Parathyroid adenoma (tissue), 2 donors: ENCODE data around the gene ADARB2.

Experiments used
- H2AFZ ChIP-seq: fragments of 300-600 bp; sonication (generic); one replicate; pipeline ENCODE4 v1.7.0; 2017; ENCODE audit warnings: antibody characterized with exemption, mild to moderate bottlenecking
- H3K27ac ChIP-seq: fragments of 300-600 bp; sonication (generic); one replicate; pipeline ENCODE4 v1.7.0; 2017
- H3K27me3 ChIP-seq: fragments of 300-600 bp; sonication (generic); one replicate; pipeline ENCODE4 v1.7.0; 2017; ENCODE audit warnings: low read length; ENCODE audit not compliant: control insufficient read depth, insufficient read depth
- H3K36me3 ChIP-seq: fragments of 300-600 bp; sonication (generic); one replicate; pipeline ENCODE4 v1.7.0; 2017; ENCODE audit warnings: low read length; ENCODE audit not compliant: control insufficient read depth, insufficient read depth
- H3K4me1 ChIP-seq: fragments of 300-600 bp; sonication (generic); one replicate; pipeline ENCODE4 v1.7.0; 2017; ENCODE audit warnings: control low read depth
- H3K4me2 ChIP-seq: fragments of 300-600 bp; sonication (generic); one replicate; pipeline ENCODE4 v1.7.0; 2017; ENCODE audit warnings: low read length
- H3K4me3 ChIP-seq: fragments of 300-600 bp; sonication (generic); one replicate; pipeline ENCODE4 v1.7.0; 2017; ENCODE audit warnings: low read depth, low read length
- H3K79me2 ChIP-seq: fragments of 300-600 bp; sonication (generic); one replicate; pipeline ENCODE4 v1.7.0; 2017; ENCODE audit warnings: control low read depth
- H3K9ac ChIP-seq: fragments of 300-600 bp; sonication (generic); one replicate; pipeline ENCODE4 v1.7.0; 2017; ENCODE audit warnings: mild to moderate bottlenecking
- H3K9me3 ChIP-seq: fragments of 300-600 bp; sonication (generic); one replicate; pipeline ENCODE4 v1.7.0; 2017; ENCODE audit warnings: low read length; ENCODE audit not compliant: control insufficient read depth
- TF ChIP-seq, protein P1 (sequence below): fragments of 300-600 bp; sonication (generic); IDR thresholded peaks from one replicate; pipeline ENCODE4 v1.7.0; 2017; ENCODE audit warnings: antibody characterized with exemption, mild to moderate bottlenecking
- donor health status: primary hyperparathyroidism.

The ADARB2 gene

GRCh38 chr10:1679821-1680650 lies 57.3 kb downstream of the ADARB2 start:
- Histone ChIP-seq H3K79me2 (no peaks in the 10 kb centered on the region), H3K4me2 (no peak overlapping the region), H3K9me3 (no peaks in the 10 kb centered on the region), H3K27ac (no peak overlapping the region), H3K4me3 (no peak overlapping the region), H2AFZ (no peak overlapping the region), H3K4me1 (no peaks in the 10 kb centered on the region), H3K27me3 (no peaks in the 10 kb centered on the region), H3K9ac (no peak overlapping the region), H3K36me3 (no peaks in the 10 kb centered on the region)
- TF ChIP-seq, protein P1, sequence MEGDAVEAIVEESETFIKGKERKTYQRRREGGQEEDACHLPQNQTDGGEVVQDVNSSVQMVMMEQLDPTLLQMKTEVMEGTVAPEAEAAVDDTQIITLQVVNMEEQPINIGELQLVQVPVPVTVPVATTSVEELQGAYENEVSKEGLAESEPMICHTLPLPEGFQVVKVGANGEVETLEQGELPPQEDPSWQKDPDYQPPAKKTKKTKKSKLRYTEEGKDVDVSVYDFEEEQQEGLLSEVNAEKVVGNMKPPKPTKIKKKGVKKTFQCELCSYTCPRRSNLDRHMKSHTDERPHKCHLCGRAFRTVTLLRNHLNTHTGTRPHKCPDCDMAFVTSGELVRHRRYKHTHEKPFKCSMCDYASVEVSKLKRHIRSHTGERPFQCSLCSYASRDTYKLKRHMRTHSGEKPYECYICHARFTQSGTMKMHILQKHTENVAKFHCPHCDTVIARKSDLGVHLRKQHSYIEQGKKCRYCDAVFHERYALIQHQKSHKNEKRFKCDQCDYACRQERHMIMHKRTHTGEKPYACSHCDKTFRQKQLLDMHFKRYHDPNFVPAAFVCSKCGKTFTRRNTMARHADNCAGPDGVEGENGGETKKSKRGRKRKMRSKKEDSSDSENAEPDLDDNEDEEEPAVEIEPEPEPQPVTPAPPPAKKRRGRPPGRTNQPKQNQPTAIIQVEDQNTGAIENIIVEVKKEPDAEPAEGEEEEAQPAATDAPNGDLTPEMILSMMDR, result no peak

DNA sequence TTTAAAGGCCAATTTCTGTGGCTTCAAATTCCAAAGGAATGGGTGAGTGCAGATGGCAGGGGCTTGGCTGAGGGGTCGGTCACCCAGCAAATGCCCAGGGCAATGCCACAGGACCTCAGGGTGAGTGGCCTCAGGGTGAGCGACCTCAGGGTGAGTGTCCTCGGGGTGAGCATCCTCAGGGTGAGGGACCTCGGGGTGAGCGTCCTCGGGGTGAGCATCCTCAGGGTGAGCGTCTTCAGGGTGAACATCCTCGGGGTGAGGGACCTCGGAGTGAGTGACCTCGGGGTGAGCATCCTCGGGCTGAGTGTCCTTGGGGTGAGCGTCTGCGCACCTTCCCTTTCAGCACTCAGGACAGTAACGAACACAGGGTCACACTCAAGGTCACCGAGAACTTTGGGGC lies 59.2 kb downstream of the ADARB2 start:
- Histone ChIP-seq H2AFZ (no peak overlapping the region), H3K27ac (no peak overlapping the region), H3K4me3 (no peak overlapping the region), H3K27me3 (no peaks in the 10 kb centered on the region), H3K79me2 (no peaks in the 10 kb centered on the region), H3K9ac (no peak overlapping the region), H3K9me3 (no peaks in the 10 kb centered on the region), H3K36me3 (no peaks in the 10 kb centered on the region), H3K4me1 (no peaks in the 10 kb centered on the region), H3K4me2 (no peak overlapping the region)
- TF ChIP-seq, protein P1, result no peak

GRCh38 chr10:1677307-1677939 lies 59.9 kb downstream of the ADARB2 start:
- H3K36me3 ChIP-seq, result no peaks in the 10 kb centered on the region
- TF ChIP-seq, protein P1, result no peak
- H3K79me2 ChIP-seq, result no peaks in the 10 kb centered on the region
- H2AFZ ChIP-seq, result no peak overlapping the region
- H3K4me1 ChIP-seq, result no peaks in the 10 kb centered on the region
- no peak overlapping the region for H3K4me3 ChIP-seq
- no peak overlapping the region for H3K9ac ChIP-seq
- H3K4me2 ChIP-seq, result no peak overlapping the region
- H3K27ac ChIP-seq, result no peak overlapping the region
- H3K9me3 ChIP-seq, result no peaks in the 10 kb centered on the region
- no peaks in the 10 kb centered on the region for H3K27me3 ChIP-seq

DNA sequence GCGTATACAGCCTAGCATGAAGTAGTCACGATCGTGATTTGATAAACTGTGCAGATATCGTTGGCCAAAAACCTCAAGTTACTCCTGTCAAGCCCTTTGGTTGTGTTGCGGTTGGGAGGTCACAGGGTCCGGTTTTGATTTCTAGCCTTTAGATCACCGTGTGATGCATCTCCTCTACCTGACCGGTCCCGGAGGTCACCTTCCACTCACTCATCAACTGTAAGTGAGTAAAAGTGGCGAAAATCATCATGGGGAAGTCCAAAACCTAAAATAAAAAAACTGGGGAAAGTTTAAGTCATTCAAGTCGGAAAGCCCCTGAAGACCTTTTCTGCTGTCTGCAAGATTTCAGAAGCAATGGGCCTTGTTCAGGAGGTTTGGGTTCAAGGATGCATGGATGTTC lies 62.8 kb downstream of the ADARB2 start:
- no peaks in the 10 kb centered on the region for H3K36me3 ChIP-seq
- H3K4me3 ChIP-seq, result no peak overlapping the region
- TF ChIP-seq, protein P1, result no peak
- no peaks in the 10 kb centered on the region for H3K4me1 ChIP-seq
- H3K4me2 ChIP-seq, result no peak overlapping the region
- no peak overlapping the region for H2AFZ ChIP-seq
- no peaks in the 10 kb centered on the region for H3K9me3 ChIP-seq
- no peak overlapping the region for H3K9ac ChIP-seq
- no peaks in the 10 kb centered on the region for H3K79me2 ChIP-seq
- H3K27ac ChIP-seq, result no peak overlapping the region
- no peaks in the 10 kb centered on the region for H3K27me3 ChIP-seq
